Ovary (tissue), 3 donors: Measurements from ENCODE around the gene AFF3.

Experiments
- CTCF ChIP-seq, 3 donors: fragments of 450-650 bp in 2 of 3; fragments of 200-600 bp in 1 of 3; IDR thresholded peaks; one replicate each; pipeline versions ENCODE4 v1.5.1 to v1.8.0; 2016 to 2022; ENCODE audit warnings: antibody characterized with exemption in 3 of 3, mild to moderate bottlenecking in 1 of 3
- EP300 ChIP-seq: sonication (generic); formaldehyde crosslinking; IDR thresholded peaks from one replicate; pipeline ENCODE4 v1.6.1; 2017; ENCODE audit warnings: antibody characterized with exemption
- POLR2A ChIP-seq: fragments of 450-650 bp; IDR thresholded peaks from one replicate; pipeline ENCODE4 v1.6.1; 2017; ENCODE audit warnings: antibody characterized with exemption, mild to moderate bottlenecking, moderate library complexity
- donor health status: DM: no; HTN: no; CAD: no.

GRCh38 chr2:99707592-99707991, 434.8 kb downstream of the AFF3 start:
- TF ChIP-seq POLR2A: no peak
- no peak for TF ChIP-seq CTCF (IDR thresholded peaks at IDR 0.05)
- TF ChIP-seq EP300: no peak
